ENCODE data around the gene SSBP3. TPM values are rescaled to one million over a fixed set of nuclear protein-coding genes. Genes with fewer than 3 reads are reported as not detected.

Gene SSBP3
- total and polyA plus RNA-seq, 2 of the 13 experiments (the other 11 are each of a cell fraction or from before 2014, with no cell fraction given) = 8.5 to 17.6 TPM

- no peak overlapping the region for H3K27ac ChIP-seq (ENCODE audit: extremely low read length, insufficient read depth, low read length)
- ATAC-seq (no peak), FAIRE-seq (no peak), DNase-seq (ENCODE audit: low spot score) (no peak)
- in situ Hi-C loops (cut with HindIII; ENCODE audit: extremely low pct_ligation_motif_present, low pct_unique_long_range_greater_than_20kb) (no loop called here), intact Hi-C loops (cut with micrococcal nuclease; ENCODE audit: unreplicated experiment) (no loop called here)
- BruUV-seq (replicated peaks) = no TSS peak
- peaks cover 23% of the 10 kb centered on the region for H3K4me1 ChIP-seq (ENCODE audit: insufficient read depth, low read length)
- H3K4me2 ChIP-seq (ENCODE audit: low read depth, low read length) = no peak overlapping the region
- ChIA-PET POLR2A (no interaction called here), CTCF (ENCODE audit: low intra/inter-chr PET ratio, low total read pairs) (no interaction called here)
- whole genome bisulfite sequencing (ENCODE audit: low lambda C conversion rate) = 95% methylated on average over 6 of the region's 6 CpGs
- peaks cover 3% of the 10 kb centered on the region for H3K79me2 ChIP-seq (ENCODE audit: insufficient read depth, low read length)
- no peaks in the 10 kb centered on the region for H4K20me1 ChIP-seq (ENCODE audit: insufficient read depth, low read length)
- no peak overlapping the region for H2AFZ ChIP-seq (ENCODE audit: low read length)
- H3K9me3 ChIP-seq (ENCODE audit: low read length) = no peaks in the 10 kb centered on the region
- H3K27me3 ChIP-seq (ENCODE audit: control insufficient read depth in 1 of 2, insufficient read depth in 2 of 2, low read length in 2 of 2) = no peaks in the 10 kb centered on the region
- no peak overlapping the region for H3K4me3 ChIP-seq (replicated peaks in 1 of 3; ENCODE audit: insufficient read depth in 1 of 3, low read depth in 2 of 3, low read length in 3 of 3)
- no peak for TF ChIP-seq ZNF143 (CRISPR knock-in tag; IDR thresholded peaks at IDR 0.05)
- no peak for TF ChIP-seq ZNF530 (CRISPR knock-in tag; IDR thresholded peaks at IDR 0.05; ENCODE audit: low read depth)
- TF ChIP-seq DNMT3B (CRISPR knock-in tag; conservative IDR thresholded peaks at IDR 0.05) = no peak
- no peak for TF ChIP-seq HOMEZ (CRISPR knock-in tag; IDR thresholded peaks at IDR 0.05; ENCODE audit: low read depth)
- TF ChIP-seq NRL (CRISPR knock-in tag; IDR thresholded peaks at IDR 0.05; ENCODE audit: borderline replicate concordance) = no peak
- no peak for TF ChIP-seq ZGPAT (CRISPR knock-in tag; IDR thresholded peaks at IDR 0.05)
- TF ChIP-seq ZNF770 (CRISPR knock-in tag; IDR thresholded peaks at IDR 0.05) = peak; percentile 37; the same call in 1 of the 2 replicates
- 0 out of 2 replicates have a peak, but pooled peaks have one; percentile 12 for TF ChIP-seq STAG1 (CRISPR knock-in tag; IDR thresholded peaks at IDR 0.05)
- TF ChIP-seq ZNF710 (CRISPR knock-in tag; IDR thresholded peaks at IDR 0.05; ENCODE audit: borderline replicate concordance) = no peak
- no peak for TF ChIP-seq NR2C2 (CRISPR knock-in tag; IDR thresholded peaks at IDR 0.05; ENCODE audit: borderline replicate concordance)
- no peak for TF ChIP-seq KLF15 (CRISPR knock-in tag; IDR thresholded peaks at IDR 0.05; ENCODE audit: borderline replicate concordance)
- TF ChIP-seq ZNF670 (CRISPR knock-in tag; IDR thresholded peaks at IDR 0.05; ENCODE audit: borderline replicate concordance) = no peak
- no peak for TF ChIP-seq ZNF749 (CRISPR knock-in tag; IDR thresholded peaks at IDR 0.05; ENCODE audit: borderline replicate concordance)
- TF ChIP-seq STAT5B (CRISPR knock-in tag; IDR thresholded peaks at IDR 0.05) = no peak
- H3K36me3 ChIP-seq (replicated peaks in 1 of 2; ENCODE audit: control insufficient read depth in 1 of 2, insufficient read depth in 2 of 2, low read length in 2 of 2) = peaks cover 2 to 11% of the 10 kb centered on the region in 2 experiments; a peak in 3 of 5 replicates
- H3K9ac ChIP-seq (ENCODE audit: insufficient read depth, low read depth, low read length) = no peak overlapping the region
Measured at GRCh38 chr1:54360165-54361005, 45.8 kb downstream of the SSBP3 start.
